Measurements from ENCODE around the gene PRPH.
"Not testable (repeated sequence)": the region's sequence is repeated elsewhere in the genome, so short reads cannot be mapped to it uniquely, and the experiment has no call there.

Gene PRPH

DNA sequence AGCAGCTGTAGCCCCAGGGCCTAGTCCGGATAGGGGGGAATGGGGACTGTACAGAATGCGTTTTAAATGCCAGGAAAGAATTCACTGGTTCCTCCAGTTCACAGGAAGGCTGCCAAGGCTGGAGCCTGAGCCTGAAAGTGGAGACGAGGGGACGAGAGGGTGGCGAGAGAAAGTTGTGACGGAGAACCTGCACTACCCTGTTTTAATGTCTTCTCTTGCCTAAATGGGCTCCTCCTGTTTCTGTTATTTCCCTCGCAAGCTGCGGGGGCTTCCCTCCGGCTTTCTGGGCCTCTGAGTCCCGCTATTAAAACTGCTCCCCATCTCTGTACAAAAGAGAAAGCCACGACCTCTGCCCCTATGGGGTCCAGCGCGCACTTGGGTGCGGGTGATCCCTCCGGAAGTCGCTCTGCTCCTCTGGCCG lies 37.5 kb downstream of the PRPH start:
- DNase-seq (ENCODE audit: low read depth), result no peak
- H3K4me3 ChIP-seq (ENCODE audit: low read depth, low read length), result no peak overlapping the region
- TF ChIP-seq, protein P1, sequence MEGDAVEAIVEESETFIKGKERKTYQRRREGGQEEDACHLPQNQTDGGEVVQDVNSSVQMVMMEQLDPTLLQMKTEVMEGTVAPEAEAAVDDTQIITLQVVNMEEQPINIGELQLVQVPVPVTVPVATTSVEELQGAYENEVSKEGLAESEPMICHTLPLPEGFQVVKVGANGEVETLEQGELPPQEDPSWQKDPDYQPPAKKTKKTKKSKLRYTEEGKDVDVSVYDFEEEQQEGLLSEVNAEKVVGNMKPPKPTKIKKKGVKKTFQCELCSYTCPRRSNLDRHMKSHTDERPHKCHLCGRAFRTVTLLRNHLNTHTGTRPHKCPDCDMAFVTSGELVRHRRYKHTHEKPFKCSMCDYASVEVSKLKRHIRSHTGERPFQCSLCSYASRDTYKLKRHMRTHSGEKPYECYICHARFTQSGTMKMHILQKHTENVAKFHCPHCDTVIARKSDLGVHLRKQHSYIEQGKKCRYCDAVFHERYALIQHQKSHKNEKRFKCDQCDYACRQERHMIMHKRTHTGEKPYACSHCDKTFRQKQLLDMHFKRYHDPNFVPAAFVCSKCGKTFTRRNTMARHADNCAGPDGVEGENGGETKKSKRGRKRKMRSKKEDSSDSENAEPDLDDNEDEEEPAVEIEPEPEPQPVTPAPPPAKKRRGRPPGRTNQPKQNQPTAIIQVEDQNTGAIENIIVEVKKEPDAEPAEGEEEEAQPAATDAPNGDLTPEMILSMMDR (IDR thresholded peaks at IDR 0.05; ENCODE audit: low read depth, low read length, missing control alignments), result no peak

DNA sequence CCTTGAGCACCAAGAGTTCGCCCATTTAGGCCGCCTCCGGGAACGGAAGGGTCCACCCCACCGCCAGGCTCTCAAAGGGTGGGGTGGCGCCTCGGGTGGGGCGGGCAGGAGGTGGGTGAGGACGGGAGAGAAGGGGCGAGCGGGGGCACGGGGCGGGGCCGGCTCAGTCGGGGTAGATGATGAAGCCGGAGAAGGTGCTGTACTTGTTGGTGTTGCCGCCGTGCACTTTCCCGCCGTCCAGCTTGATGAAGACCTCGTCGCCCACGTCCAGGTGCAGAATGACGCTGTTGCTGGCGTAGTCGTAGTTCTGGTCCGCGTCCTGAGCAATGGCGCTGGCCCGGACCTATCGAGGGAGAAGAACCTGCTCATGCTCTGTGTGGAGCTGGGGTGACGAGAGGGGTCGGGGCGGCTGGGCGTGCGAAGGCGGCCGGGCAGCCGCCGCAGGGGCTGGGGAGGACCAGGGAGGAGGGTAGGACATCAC lies 38.0 kb downstream of the PRPH start:
- H3K4me3 ChIP-seq (ENCODE audit: low read depth, low read length), result no peak overlapping the region
- DNase-seq (ENCODE audit: low read depth), result no peak
- TF ChIP-seq, protein P1 (IDR thresholded peaks at IDR 0.05; ENCODE audit: low read depth, low read length, missing control alignments), result no peak

DNA sequence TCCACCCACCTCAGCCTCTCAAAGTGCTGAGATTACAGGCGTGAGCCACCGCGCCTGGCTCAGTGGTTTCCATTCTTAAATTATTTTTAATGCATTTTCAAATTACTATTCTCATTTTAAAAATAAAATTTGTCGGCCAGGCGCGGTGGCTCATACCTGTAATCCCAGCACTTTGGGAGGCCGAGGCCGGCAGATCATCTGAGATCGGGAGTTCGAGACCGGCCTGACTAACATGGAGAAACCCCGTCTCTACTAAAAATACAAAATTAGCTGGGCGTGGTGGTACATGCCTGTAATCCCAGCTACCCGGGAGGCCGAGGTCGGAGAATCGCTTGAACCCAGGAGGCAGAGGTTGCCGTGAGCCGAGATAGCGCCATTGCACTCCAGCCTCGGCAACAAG lies 38.8 kb downstream of the PRPH start:
- not testable (repeated sequence) for H3K4me3 ChIP-seq (ENCODE audit: low read depth, low read length); DNase-seq (ENCODE audit: low read depth)

DNA sequence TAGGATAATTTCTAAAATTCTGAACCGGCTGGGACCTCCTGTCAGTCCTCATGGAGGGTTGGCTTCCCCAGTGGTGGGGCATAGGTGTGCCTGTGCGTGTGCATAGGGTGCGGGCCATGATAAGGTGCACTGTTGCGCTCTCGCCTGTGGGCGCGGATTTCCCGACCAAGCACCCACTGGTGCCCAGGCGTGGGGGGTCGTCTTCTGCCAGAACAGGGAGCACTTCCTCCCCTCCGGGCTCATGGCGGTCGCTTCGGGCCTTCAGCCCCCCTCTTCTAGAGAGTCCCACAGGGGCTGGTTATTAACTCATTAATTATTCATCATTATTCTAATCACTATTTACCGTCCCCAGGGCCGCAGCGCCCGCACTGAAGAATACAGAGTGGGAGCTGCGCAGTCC lies 39.3 kb downstream of the PRPH start:
- TF ChIP-seq, protein P1 (IDR thresholded peaks at IDR 0.05; ENCODE audit: low read depth, low read length, missing control alignments), result no peak
- no peak overlapping the region for H3K4me3 ChIP-seq (ENCODE audit: low read depth, low read length)
- DNase-seq (ENCODE audit: low read depth), result no peak

DNA sequence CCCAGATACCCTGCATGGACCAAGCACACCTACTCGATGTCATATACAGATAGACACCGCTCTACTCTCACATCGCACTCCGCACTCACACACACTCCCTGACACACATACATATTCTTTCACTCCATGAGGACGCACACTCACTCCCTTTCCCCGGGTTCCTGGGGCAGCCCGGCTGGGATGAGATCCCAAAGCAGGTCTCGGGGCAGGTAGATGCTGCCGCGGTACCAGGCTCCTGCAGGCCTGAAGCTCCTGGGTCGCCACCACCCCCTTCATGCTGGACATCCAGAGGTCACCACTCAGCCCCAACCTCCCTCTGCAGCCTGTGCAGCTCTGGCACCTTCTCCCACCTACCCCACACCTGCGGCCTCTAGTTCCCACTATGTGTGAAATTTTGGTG lies 39.7 kb downstream of the PRPH start:
- TF ChIP-seq, protein P1 (IDR thresholded peaks at IDR 0.05; ENCODE audit: low read depth, low read length, missing control alignments), result no peak
- H3K4me3 ChIP-seq (ENCODE audit: low read depth, low read length), result no peak overlapping the region
- no peak for DNase-seq (ENCODE audit: low read depth)

DNA sequence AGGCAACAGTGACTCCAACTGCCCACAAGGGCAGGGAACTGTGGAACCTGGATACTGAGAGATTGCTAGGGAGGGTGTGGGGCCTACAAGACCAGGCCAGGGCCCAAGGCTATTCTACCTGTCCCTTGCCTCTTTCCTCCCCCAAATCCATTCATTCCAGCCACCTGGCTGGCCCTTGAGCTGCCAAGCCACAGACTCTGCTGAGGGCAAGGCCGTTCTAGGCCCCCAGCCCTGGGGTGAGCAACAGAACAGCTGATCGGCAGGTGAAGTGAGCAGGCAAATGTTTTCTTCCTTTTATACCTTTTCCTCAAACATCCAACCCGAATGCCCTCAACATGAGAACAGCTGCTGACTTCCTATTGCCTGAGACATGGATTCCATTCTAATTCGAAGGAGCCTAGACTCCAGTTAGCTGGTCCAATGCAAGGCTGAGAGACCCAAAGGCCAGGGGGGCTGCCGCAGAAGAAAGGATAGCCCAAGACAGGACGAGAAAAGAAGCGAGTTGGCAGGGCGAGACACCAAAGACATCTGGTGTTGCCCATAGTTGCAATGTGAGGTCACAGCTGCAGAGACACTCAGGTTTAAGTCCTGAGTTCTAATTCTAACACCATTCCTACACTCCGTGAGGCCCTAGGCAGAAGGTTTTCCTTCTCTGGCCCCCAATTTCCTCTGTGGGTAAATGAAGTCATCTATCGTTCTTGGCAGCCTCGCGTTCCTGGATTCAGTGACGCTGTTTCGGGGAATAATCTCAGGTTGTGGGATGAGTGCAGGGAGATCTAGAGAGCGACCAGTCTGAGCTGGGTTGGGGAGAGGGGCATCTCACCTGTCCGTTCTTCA lies 40.4 kb downstream of the PRPH start:
- DNase-seq (ENCODE audit: low read depth), result no peak
- no peak overlapping the region for H3K4me3 ChIP-seq (ENCODE audit: low read depth, low read length)
- TF ChIP-seq, protein P1 (IDR thresholded peaks at IDR 0.05; ENCODE audit: low read depth, low read length, missing control alignments), result no peak

DNA sequence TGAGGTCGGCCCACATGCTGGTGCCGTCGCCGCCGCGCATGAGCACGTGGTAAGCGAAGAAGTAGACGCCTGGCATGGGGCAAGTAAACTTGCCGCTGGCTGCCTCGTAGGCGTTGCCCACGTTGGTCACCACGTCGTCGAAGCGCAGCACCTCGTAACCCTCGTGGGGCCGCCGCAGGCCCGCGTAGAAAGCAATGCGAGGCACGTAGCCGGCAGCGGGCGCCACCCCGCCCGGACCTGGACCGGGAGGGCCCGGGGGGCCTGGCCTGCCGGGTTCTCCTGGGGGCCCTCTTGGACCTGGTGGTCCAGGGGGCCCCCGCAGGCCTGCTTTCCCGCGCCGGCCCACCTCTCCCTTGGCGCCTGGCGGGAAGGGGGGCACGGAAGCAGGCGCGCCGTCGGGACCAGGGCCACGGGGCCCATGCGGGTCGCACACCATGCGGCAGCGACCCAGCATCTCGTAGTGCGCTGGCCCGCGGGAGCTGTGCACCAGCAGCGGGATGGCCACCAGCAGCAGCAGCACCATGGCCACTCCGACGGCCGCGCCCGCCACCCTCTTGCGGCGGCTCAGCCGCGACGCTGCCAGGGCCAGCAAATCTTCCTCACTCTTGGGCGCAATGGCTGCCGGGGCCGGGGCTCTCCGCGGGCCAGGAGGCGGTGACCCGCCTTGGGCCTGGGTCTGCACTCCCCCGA lies 41.2 kb downstream of the PRPH start:
- no peak for DNase-seq (ENCODE audit: low read depth)
- no peak overlapping the region for H3K4me3 ChIP-seq (ENCODE audit: low read depth, low read length)
- TF ChIP-seq, protein P1 (IDR thresholded peaks at IDR 0.05; ENCODE audit: low read depth, low read length, missing control alignments), result no peak

All from GM12864 (cell line).